Activated T-cell treated with anti-CD3 and anti-CD28 coated beads, Interleukin-2, amount 50 U/mL, for 24 hours (primary cell): Measurements from ENCODE around the gene SCN1A.
"Not testable (repeated sequence)": the region's sequence is repeated elsewhere in the genome, so short reads cannot be mapped to it uniquely, and the experiment has no call there.

Experiments
- DNase-seq: peaks from one replicate; pipeline ENCODE4 v3.0.0-alpha.2; 2020
- H3K27ac Mint-ChIP-seq: 2 replicates; pipeline ENCODE4 v1.8.0; 2020; ENCODE audit warnings: mild to moderate bottlenecking, mixed read lengths
- H3K27me3 Mint-ChIP-seq: 2 replicates; pipeline ENCODE4 v1.8.0; 2020; ENCODE audit warnings: mixed read lengths
- H3K36me3 Mint-ChIP-seq: 2 replicates; pipeline ENCODE4 v1.8.0; 2020; ENCODE audit warnings: low read depth, mixed read lengths
- H3K4me1 Mint-ChIP-seq: 2 replicates; pipeline ENCODE4 v1.8.0; 2020; ENCODE audit warnings: low read depth, mixed read lengths
- H3K4me3 Mint-ChIP-seq: 2 replicates; pipeline ENCODE4 v1.8.0; 2020; ENCODE audit warnings: mild to moderate bottlenecking, moderate library complexity, mixed read lengths
- H3K9me3 Mint-ChIP-seq: 2 replicates; pipeline ENCODE4 v1.8.0; 2020; ENCODE audit warnings: mixed read lengths

Gene SCN1A

GRCh38 chr2:166144071-166144470 lies 16.3 kb upstream of the SCN1A start:
- no peak for DNase-seq
- Mint-ChIP-seq H3K4me3 (no peak overlapping the region), H3K27ac (no peak overlapping the region), H3K9me3 (no peaks in the 10 kb centered on the region), H3K27me3 (no peaks in the 10 kb centered on the region), H3K4me1 (no peaks in the 10 kb centered on the region), H3K36me3 (no peaks in the 10 kb centered on the region)

GRCh38 chr2:166140932-166141331 lies 13.1 kb upstream of the SCN1A start:
- no peak overlapping the region for H3K4me3 Mint-ChIP-seq
- no peaks in the 10 kb centered on the region for H3K36me3 Mint-ChIP-seq
- DNase-seq = no peak
- H3K4me1 Mint-ChIP-seq = no peaks in the 10 kb centered on the region
- no peak overlapping the region for H3K27ac Mint-ChIP-seq
- no peaks in the 10 kb centered on the region for H3K9me3 Mint-ChIP-seq
- H3K27me3 Mint-ChIP-seq = peaks cover 7% of the 10 kb centered on the region

- peaks cover 7% of the 10 kb centered on the region for H3K27me3 Mint-ChIP-seq
- no peaks in the 10 kb centered on the region for H3K9me3 Mint-ChIP-seq
- no peaks in the 10 kb centered on the region for H3K36me3 Mint-ChIP-seq
- no peak overlapping the region for H3K4me3 Mint-ChIP-seq
- DNase-seq = no peak
- H3K4me1 Mint-ChIP-seq = no peaks in the 10 kb centered on the region
- no peak overlapping the region for H3K27ac Mint-ChIP-seq
Measured at GRCh38 chr2:166140475-166140874, 12.7 kb upstream of the SCN1A start.

DNA sequence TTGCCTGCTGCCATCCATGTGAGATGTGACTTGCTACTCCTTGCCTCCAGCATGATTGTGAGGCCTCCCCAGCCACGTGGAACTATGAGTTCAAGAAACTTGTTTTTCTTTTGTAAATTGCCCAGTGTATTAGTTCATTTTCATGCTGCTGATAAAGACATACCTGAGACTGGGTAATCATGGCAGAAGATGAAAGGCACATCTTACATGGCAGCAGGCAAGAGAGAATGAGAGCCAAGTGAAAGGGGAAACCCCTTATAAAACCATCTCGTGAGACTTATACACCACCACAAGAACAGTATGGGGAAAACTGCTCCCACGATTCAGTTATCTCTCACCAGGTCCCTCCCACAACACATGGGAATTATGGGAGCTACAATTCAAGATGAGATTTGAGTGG lies 11.7 kb upstream of the SCN1A start:
- not testable (repeated sequence) for DNase-seq, H3K36me3 Mint-ChIP-seq, H3K27me3 Mint-ChIP-seq, H3K27ac Mint-ChIP-seq, H3K9me3 Mint-ChIP-seq, H3K4me1 Mint-ChIP-seq, H3K4me3 Mint-ChIP-seq

- no peaks in the 10 kb centered on the region for H3K9me3 Mint-ChIP-seq
- no peaks in the 10 kb centered on the region for H3K36me3 Mint-ChIP-seq
- no peak overlapping the region for H3K27ac Mint-ChIP-seq
- DNase-seq = no peak
- H3K27me3 Mint-ChIP-seq = peaks cover 7% of the 10 kb centered on the region
- H3K4me3 Mint-ChIP-seq = no peak overlapping the region
- no peaks in the 10 kb centered on the region for H3K4me1 Mint-ChIP-seq
Measured at GRCh38 chr2:166138667-166139066, 10.8 kb upstream of the SCN1A start.

DNA sequence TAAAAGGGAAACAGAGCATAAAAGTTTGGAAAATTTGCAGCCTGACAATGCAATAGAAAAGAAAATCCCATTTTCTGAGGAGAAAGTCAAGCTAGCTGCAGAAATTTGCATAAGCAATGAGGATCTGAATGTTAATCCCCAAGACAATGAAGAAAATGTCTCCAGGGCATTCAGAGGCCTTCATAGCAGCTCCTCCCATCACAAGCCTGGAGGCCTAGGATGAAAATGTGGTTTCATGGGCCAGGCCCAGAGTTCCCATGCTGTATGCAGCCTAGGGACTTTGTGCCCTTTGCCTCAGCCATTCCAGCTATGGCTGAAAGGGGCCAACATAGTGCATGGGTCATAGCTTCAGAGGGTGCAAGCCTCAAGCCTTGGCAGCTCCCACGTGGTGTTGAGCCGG lies 10.3 kb upstream of the SCN1A start:
- Mint-ChIP-seq H3K27me3 (peaks cover 7% of the 10 kb centered on the region), H3K36me3 (no peaks in the 10 kb centered on the region), H3K4me3 (no peak overlapping the region), H3K9me3 (no peaks in the 10 kb centered on the region), H3K27ac (no peak overlapping the region), H3K4me1 (no peaks in the 10 kb centered on the region)
- no peak for DNase-seq

DNA sequence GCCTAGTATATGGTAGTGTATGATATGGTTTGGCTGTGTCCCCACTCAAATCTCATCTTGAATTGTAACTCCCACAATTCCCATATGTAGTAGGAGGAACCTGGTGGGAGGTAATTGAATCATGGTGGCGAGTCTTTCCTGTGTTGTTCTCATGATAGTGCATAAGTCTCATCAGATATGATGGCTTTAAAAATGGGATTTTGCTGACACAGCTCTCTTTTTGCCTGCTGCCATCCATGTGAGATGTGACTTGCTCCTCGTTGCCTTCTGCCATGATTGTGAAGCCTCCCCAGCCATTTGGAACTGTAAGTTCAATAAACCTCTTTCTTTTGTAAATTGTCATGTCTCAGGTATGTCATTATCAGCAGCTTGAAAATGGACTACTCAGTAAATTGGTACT lies 9.5 kb upstream of the SCN1A start:
- Mint-ChIP-seq H3K9me3 (no peaks in the 10 kb centered on the region), H3K27me3 (peaks cover 8% of the 10 kb centered on the region), H3K4me1 (no peaks in the 10 kb centered on the region), H3K36me3 (no peaks in the 10 kb centered on the region), H3K4me3 (no peak overlapping the region), H3K27ac (no peak overlapping the region)
- no peak for DNase-seq

GRCh38 chr2:166135849-166136258 lies 8.0 kb upstream of the SCN1A start:
- H3K27ac Mint-ChIP-seq = no peak overlapping the region
- no peaks in the 10 kb centered on the region for H3K9me3 Mint-ChIP-seq
- peaks cover 16% of the 10 kb centered on the region for H3K27me3 Mint-ChIP-seq
- H3K4me3 Mint-ChIP-seq = no peak overlapping the region
- no peaks in the 10 kb centered on the region for H3K36me3 Mint-ChIP-seq
- no peaks in the 10 kb centered on the region for H3K4me1 Mint-ChIP-seq
- DNase-seq = no peak

- peaks cover 18% of the 10 kb centered on the region for H3K27me3 Mint-ChIP-seq
- no peak overlapping the region for H3K27ac Mint-ChIP-seq
- DNase-seq = no peak
- no peaks in the 10 kb centered on the region for H3K9me3 Mint-ChIP-seq
- no peaks in the 10 kb centered on the region for H3K4me1 Mint-ChIP-seq
- no peaks in the 10 kb centered on the region for H3K36me3 Mint-ChIP-seq
- H3K4me3 Mint-ChIP-seq = no peak overlapping the region
Measured at GRCh38 chr2:166135152-166135848, 7.5 kb upstream of the SCN1A start.

- H3K4me1 Mint-ChIP-seq = no peaks in the 10 kb centered on the region
- DNase-seq = no peak
- no peak overlapping the region for H3K4me3 Mint-ChIP-seq
- peaks cover 24% of the 10 kb centered on the region for H3K27me3 Mint-ChIP-seq
- H3K9me3 Mint-ChIP-seq = no peaks in the 10 kb centered on the region
- H3K27ac Mint-ChIP-seq = no peak overlapping the region
- H3K36me3 Mint-ChIP-seq = no peaks in the 10 kb centered on the region
Measured at GRCh38 chr2:166134252-166135151, 6.7 kb upstream of the SCN1A start.

- H3K4me1 Mint-ChIP-seq = no peaks in the 10 kb centered on the region
- H3K27me3 Mint-ChIP-seq = peaks cover 20% of the 10 kb centered on the region
- H3K27ac Mint-ChIP-seq = no peak overlapping the region
- no peak overlapping the region for H3K4me3 Mint-ChIP-seq
- H3K36me3 Mint-ChIP-seq = no peaks in the 10 kb centered on the region
- DNase-seq = no peak
- H3K9me3 Mint-ChIP-seq = no peaks in the 10 kb centered on the region
Measured at GRCh38 chr2:166133653-166134052, 5.8 kb upstream of the SCN1A start.

- DNase-seq = no peak
- Mint-ChIP-seq H3K27me3 (peaks cover 32% of the 10 kb centered on the region), H3K4me1 (peaks cover 2% of the 10 kb centered on the region), H3K9me3 (no peaks in the 10 kb centered on the region), H3K4me3 (no peak overlapping the region), H3K27ac (no peak overlapping the region), H3K36me3 (no peaks in the 10 kb centered on the region)
Measured at GRCh38 chr2:166128156-166128505, 311 bp upstream of the SCN1A start.

- peaks cover 28% of the 10 kb centered on the region for H3K27me3 Mint-ChIP-seq
Measured at GRCh38 chr2:166126007-166126639, 1.7 kb downstream of the SCN1A start.

GRCh38 chr2:166125557-166125956 lies 2.3 kb downstream of the SCN1A start:
- H3K27ac Mint-ChIP-seq = no peak overlapping the region
- DNase-seq = no peak
- peaks cover 2% of the 10 kb centered on the region for H3K4me1 Mint-ChIP-seq
- H3K9me3 Mint-ChIP-seq = no peaks in the 10 kb centered on the region
- no peaks in the 10 kb centered on the region for H3K36me3 Mint-ChIP-seq
- H3K4me3 Mint-ChIP-seq = no peak overlapping the region
- H3K27me3 Mint-ChIP-seq = peaks cover 26% of the 10 kb centered on the region

More at GRCh38 chr2:166126007-166126639, 1.7 kb downstream of the SCN1A start:
- Mint-ChIP-seq H3K27ac (no peak overlapping the region), H3K4me3 (no peak overlapping the region), H3K4me1 (peaks cover 2% of the 10 kb centered on the region), H3K36me3 (no peaks in the 10 kb centered on the region), H3K9me3 (no peaks in the 10 kb centered on the region)
- DNase-seq = no peak

GRCh38 chr2:166118180-166118579 lies 9.6 kb downstream of the SCN1A start:
- Mint-ChIP-seq H3K4me1 (peaks cover 3% of the 10 kb centered on the region), H3K9me3 (no peaks in the 10 kb centered on the region), H3K4me3 (no peak overlapping the region), H3K27ac (no peak overlapping the region), H3K27me3 (peaks cover 3% of the 10 kb centered on the region), H3K36me3 (no peaks in the 10 kb centered on the region)
- no peak for DNase-seq
